ENCODE results near the gene EIF3M. TPM values are rescaled to one million over a fixed set of nuclear protein-coding genes. Genes with fewer than 3 reads are reported as not detected.

The EIF3M gene
- total and polyA plus RNA-seq, 2 of the 8 experiments (the other 6 are each of a cell fraction or from before 2014, with no cell fraction given) = 302 to 444 TPM

- no peak for TF ChIP-seq CHD7 (IDR thresholded peaks at IDR 0.05; ENCODE audit: insufficient replicate concordance, low read length)
- no peak for TF ChIP-seq RNF2 (IDR thresholded peaks at IDR 0.05; ENCODE audit: borderline replicate concordance, low read depth, low read length, missing control alignments, poor library complexity, severe bottlenecking)
- no peak for TF ChIP-seq RAD21 (IDR thresholded peaks at IDR 0.05 in 1 of 2, conservative IDR thresholded peaks at IDR 0.05 in 1 of 2; ENCODE audit: low read depth in 2 of 2, low read length in 2 of 2)
- no peak for TF ChIP-seq CTBP2 (IDR thresholded peaks at IDR 0.05; ENCODE audit: borderline replicate concordance, insufficient read depth, insufficient read length, low read length)
- no peak for TF ChIP-seq SP4 (IDR thresholded peaks at IDR 0.05; ENCODE audit: low read length)
- no peak for TF ChIP-seq SP1 (IDR thresholded peaks at IDR 0.05; ENCODE audit: low read depth, low read length)
These were observed 8.6 kb upstream of the EIF3M start (continued) for GRCh38 chr11:32575070-32575469.

Measured in H1 (cell line).